ENCODE results near the gene UQCRQ.

DNA sequence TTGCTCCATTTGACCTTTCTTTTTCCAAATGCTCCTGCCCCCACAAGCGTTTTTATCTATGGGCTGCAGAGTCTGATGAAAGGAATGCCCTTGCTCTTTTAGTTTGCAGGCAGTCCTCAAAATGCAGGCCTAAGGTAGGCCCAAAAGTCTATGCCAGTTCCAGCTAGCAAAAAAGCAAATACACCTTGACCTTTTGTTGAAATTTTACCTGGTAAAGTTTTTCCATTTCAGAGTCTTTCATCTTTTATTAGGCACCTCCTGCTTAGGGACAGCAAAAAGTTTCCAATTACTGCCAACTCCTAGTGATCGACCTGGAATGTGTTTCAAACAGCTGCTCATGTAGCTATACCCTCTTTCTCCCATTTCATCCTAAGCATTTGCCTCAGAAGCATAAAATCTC is 4.4 kb downstream of the UQCRQ start:
- TF ChIP-seq, protein P1, sequence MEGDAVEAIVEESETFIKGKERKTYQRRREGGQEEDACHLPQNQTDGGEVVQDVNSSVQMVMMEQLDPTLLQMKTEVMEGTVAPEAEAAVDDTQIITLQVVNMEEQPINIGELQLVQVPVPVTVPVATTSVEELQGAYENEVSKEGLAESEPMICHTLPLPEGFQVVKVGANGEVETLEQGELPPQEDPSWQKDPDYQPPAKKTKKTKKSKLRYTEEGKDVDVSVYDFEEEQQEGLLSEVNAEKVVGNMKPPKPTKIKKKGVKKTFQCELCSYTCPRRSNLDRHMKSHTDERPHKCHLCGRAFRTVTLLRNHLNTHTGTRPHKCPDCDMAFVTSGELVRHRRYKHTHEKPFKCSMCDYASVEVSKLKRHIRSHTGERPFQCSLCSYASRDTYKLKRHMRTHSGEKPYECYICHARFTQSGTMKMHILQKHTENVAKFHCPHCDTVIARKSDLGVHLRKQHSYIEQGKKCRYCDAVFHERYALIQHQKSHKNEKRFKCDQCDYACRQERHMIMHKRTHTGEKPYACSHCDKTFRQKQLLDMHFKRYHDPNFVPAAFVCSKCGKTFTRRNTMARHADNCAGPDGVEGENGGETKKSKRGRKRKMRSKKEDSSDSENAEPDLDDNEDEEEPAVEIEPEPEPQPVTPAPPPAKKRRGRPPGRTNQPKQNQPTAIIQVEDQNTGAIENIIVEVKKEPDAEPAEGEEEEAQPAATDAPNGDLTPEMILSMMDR (IDR thresholded peaks at IDR 0.05): no peak
- no peak for TF ChIP-seq POLR2A (IDR thresholded peaks at IDR 0.05)

Measured in heart left ventricle (tissue), 13 donors.